ENCODE data around the gene NCAPD3.

NCAPD3 gene

GRCh38 chr11:134231958-134232659 lies 8.3 kb upstream of the NCAPD3 start:
- TF ChIP-seq SNAI2 (CRISPR knock-in tag; IDR thresholded peaks at IDR 0.05) (no peak), ARNTL (CRISPR knock-in tag; IDR thresholded peaks at IDR 0.05; ENCODE audit: borderline replicate concordance, low read depth) (no peak), CSDC2 (CRISPR knock-in tag; IDR thresholded peaks at IDR 0.05) (no peak), TOX (CRISPR knock-in tag; IDR thresholded peaks at IDR 0.05; ENCODE audit: borderline replicate concordance) (no peak), CSRNP3 (CRISPR knock-in tag; IDR thresholded peaks at IDR 0.05) (no peak), OSR1 (CRISPR knock-in tag; IDR thresholded peaks at IDR 0.05) (no peak), GLIS3 (CRISPR knock-in tag; IDR thresholded peaks at IDR 0.05) (no peak), ZNF70 (CRISPR knock-in tag; IDR thresholded peaks at IDR 0.05) (no peak), PPARA (CRISPR knock-in tag; IDR thresholded peaks at IDR 0.05; ENCODE audit: borderline replicate concordance) (no peak), TCF4 (CRISPR knock-in tag; IDR thresholded peaks at IDR 0.05; ENCODE audit: borderline replicate concordance) (no peak)
- TF ChIP-seq, protein P1, sequence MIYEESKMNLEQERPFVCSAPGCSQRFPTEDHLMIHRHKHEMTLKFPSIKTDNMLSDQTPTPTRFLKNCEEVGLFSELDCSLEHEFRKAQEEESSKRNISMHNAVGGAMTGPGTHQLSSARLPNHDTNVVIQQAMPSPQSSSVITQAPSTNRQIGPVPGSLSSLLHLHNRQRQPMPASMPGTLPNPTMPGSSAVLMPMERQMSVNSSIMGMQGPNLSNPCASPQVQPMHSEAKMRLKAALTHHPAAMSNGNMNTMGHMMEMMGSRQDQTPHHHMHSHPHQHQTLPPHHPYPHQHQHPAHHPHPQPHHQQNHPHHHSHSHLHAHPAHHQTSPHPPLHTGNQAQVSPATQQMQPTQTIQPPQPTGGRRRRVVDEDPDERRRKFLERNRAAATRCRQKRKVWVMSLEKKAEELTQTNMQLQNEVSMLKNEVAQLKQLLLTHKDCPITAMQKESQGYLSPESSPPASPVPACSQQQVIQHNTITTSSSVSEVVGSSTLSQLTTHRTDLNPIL (CRISPR knock-in tag; IDR thresholded peaks at IDR 0.05; ENCODE audit: low read depth), result no peak
- TF ChIP-seq, protein P2, sequence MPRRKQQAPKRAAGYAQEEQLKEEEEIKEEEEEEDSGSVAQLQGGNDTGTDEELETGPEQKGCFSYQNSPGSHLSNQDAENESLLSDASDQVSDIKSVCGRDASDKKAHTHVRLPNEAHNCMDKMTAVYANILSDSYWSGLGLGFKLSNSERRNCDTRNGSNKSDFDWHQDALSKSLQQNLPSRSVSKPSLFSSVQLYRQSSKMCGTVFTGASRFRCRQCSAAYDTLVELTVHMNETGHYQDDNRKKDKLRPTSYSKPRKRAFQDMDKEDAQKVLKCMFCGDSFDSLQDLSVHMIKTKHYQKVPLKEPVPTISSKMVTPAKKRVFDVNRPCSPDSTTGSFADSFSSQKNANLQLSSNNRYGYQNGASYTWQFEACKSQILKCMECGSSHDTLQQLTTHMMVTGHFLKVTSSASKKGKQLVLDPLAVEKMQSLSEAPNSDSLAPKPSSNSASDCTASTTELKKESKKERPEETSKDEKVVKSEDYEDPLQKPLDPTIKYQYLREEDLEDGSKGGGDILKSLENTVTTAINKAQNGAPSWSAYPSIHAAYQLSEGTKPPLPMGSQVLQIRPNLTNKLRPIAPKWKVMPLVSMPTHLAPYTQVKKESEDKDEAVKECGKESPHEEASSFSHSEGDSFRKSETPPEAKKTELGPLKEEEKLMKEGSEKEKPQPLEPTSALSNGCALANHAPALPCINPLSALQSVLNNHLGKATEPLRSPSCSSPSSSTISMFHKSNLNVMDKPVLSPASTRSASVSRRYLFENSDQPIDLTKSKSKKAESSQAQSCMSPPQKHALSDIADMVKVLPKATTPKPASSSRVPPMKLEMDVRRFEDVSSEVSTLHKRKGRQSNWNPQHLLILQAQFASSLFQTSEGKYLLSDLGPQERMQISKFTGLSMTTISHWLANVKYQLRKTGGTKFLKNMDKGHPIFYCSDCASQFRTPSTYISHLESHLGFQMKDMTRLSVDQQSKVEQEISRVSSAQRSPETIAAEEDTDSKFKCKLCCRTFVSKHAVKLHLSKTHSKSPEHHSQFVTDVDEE (CRISPR knock-in tag; IDR thresholded peaks at IDR 0.05), result no peak
- no peak; the same call in 2 of the 3 replicates for ATAC-seq

DNA sequence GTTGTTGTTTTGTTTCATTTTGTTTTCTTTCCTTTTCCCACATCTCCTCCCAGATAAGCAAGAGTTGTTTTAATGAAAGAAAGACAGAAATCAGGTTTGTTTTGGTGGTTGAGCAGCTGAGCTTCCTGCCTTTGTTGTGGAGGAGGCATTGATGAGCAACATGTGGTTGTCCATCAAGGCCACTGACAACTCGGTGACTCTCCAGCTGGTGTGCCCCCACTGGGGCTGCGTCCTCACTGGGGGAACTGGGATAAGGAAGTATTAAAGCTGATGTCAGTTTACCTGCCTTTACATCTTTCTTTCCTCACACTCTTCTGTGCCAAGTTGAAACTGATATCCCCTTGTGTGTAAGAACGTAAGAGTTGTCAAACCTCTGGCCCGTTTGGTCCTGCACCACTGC lies 6.6 kb upstream of the NCAPD3 start:
- no peak for ATAC-seq

More for the DNA sequence above, 6.6 kb upstream of the NCAPD3 start:
- TF ChIP-seq BACH2 (CRISPR knock-in tag; IDR thresholded peaks at IDR 0.05; ENCODE audit: borderline replicate concordance), result no peak
- TF ChIP-seq CSRNP3 (CRISPR knock-in tag; IDR thresholded peaks at IDR 0.05), result no peak
- no peak for TF ChIP-seq ZFP30 (CRISPR knock-in tag; IDR thresholded peaks at IDR 0.05)
- TF ChIP-seq GLIS3 (CRISPR knock-in tag; IDR thresholded peaks at IDR 0.05), result no peak
- TF ChIP-seq SNAI2 (CRISPR knock-in tag; IDR thresholded peaks at IDR 0.05), result no peak
- no peak for TF ChIP-seq ZNF8 (CRISPR knock-in tag; IDR thresholded peaks at IDR 0.05)
- TF ChIP-seq, protein P1 (CRISPR knock-in tag; IDR thresholded peaks at IDR 0.05; ENCODE audit: low read depth), result no peak
- no peak for TF ChIP-seq PPARA (CRISPR knock-in tag; IDR thresholded peaks at IDR 0.05; ENCODE audit: borderline replicate concordance)
- TF ChIP-seq ARNTL (CRISPR knock-in tag; IDR thresholded peaks at IDR 0.05; ENCODE audit: borderline replicate concordance, low read depth), result no peak
- TF ChIP-seq, protein P3, sequence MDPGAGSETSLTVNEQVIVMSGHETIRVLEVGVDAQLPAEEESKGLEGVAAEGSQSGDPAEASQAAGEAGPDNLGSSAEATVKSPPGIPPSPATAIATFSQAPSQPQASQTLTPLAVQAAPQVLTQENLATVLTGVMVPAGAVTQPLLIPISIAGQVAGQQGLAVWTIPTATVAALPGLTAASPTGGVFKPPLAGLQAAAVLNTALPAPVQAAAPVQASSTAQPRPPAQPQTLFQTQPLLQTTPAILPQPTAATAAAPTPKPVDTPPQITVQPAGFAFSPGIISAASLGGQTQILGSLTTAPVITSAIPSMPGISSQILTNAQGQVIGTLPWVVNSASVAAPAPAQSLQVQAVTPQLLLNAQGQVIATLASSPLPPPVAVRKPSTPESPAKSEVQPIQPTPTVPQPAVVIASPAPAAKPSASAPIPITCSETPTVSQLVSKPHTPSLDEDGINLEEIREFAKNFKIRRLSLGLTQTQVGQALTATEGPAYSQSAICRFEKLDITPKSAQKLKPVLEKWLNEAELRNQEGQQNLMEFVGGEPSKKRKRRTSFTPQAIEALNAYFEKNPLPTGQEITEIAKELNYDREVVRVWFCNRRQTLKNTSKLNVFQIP (CRISPR knock-in tag; IDR thresholded peaks at IDR 0.05; ENCODE audit: borderline replicate concordance, low read depth), result no peak
- TF ChIP-seq TCF4 (CRISPR knock-in tag; IDR thresholded peaks at IDR 0.05; ENCODE audit: borderline replicate concordance), result no peak
- TF ChIP-seq OSR1 (CRISPR knock-in tag; IDR thresholded peaks at IDR 0.05), result no peak
- no peak for TF ChIP-seq ZNF70 (CRISPR knock-in tag; IDR thresholded peaks at IDR 0.05)
- TF ChIP-seq TOX (CRISPR knock-in tag; IDR thresholded peaks at IDR 0.05; ENCODE audit: borderline replicate concordance), result no peak
- no peak for TF ChIP-seq ISL1 (CRISPR knock-in tag; IDR thresholded peaks at IDR 0.05)
- no peak for TF ChIP-seq ESRRG (CRISPR knock-in tag; IDR thresholded peaks at IDR 0.05)
- no peak for TF ChIP-seq CSDC2 (CRISPR knock-in tag; IDR thresholded peaks at IDR 0.05)
